VCaP (cell line): ENCODE results near the gene GMDS.

Experiments used
- H3K27ac ChIP-seq: fragments of 450-650 bp; 2 replicates; pipeline ENCODE4 v1.5.1; 2017
- TF ChIP-seq, protein P1 (sequence below): fragments of 450-650 bp; conservative IDR thresholded peaks from 2 replicates; pipeline ENCODE4 v1.5.1; 2017; ENCODE audit warnings: mild to moderate bottlenecking, moderate library complexity

The GMDS gene

DNA sequence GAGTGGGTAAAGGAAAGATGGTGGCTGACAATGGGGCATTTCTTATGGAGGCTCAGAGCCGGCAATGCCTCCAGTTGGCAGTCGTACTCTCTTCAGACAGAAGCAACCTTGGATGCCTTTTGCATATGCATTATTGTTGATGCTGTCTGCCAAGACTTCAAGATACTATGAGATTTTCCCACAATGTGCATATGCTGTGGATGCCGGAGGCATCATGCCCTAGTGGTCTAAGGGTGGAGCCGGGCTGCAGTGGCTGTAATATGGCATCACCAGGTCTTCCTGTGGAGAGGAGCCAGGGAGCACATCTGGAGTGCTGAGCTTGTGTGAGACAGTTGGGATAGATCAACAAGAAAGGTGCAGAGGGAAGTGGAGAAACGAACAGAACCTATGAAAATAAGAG is 530.8 kb downstream of the GMDS start:
- TF ChIP-seq, protein P1, sequence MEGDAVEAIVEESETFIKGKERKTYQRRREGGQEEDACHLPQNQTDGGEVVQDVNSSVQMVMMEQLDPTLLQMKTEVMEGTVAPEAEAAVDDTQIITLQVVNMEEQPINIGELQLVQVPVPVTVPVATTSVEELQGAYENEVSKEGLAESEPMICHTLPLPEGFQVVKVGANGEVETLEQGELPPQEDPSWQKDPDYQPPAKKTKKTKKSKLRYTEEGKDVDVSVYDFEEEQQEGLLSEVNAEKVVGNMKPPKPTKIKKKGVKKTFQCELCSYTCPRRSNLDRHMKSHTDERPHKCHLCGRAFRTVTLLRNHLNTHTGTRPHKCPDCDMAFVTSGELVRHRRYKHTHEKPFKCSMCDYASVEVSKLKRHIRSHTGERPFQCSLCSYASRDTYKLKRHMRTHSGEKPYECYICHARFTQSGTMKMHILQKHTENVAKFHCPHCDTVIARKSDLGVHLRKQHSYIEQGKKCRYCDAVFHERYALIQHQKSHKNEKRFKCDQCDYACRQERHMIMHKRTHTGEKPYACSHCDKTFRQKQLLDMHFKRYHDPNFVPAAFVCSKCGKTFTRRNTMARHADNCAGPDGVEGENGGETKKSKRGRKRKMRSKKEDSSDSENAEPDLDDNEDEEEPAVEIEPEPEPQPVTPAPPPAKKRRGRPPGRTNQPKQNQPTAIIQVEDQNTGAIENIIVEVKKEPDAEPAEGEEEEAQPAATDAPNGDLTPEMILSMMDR: no peak
- no peak overlapping the region for H3K27ac ChIP-seq

DNA sequence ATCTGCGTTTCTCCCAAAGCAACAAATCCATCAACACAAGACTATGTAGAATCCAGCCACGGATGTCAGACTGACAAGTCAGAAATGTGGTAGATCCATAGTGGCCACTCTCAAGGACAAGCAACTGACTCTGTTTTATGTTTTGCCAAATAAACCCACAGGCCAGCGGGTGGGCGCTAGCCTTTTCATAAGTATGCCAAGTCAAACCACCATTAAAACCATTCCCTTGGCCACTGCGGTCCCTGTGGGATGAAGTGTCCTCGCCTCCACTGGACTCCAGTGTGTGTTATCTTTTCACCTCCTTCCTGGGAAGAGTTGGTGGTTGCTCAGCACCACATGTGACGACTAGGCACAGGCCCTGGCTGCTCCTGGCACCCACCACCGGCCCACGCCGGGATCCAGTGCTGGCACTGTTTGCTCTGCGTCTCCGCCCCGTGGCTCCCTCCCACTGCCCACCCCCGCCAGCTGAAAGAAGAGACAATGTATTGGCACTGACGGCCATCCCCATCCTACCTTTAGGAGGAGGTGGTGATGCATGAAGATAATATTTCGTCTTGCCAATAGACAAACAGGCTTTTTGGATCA is 532.3 kb downstream of the GMDS start:
- H3K27ac ChIP-seq: no peak overlapping the region

DNA sequence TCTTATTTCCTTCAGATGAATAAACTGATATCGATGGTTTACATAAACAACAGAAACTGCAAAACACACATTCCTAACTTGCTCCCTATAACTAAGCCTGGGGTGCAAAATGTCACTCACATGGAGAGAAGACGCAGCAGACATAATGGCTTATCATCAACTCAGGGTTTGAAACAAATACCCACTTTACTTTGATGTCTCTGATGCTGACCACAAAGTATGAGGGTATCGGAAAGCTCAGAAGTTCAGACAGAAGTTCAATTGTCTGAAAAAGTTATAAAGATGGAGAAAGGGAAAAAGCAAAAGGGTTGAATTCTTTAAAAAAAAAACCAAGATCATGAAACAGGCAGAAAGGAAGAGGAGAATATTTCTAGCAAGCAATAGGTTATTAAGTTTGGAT is 533.0 kb downstream of the GMDS start:
- TF ChIP-seq, protein P1: no peak
- H3K27ac ChIP-seq: no peak overlapping the region

More for the DNA sequence above, 532.3 kb downstream of the GMDS start:
- TF ChIP-seq, protein P1: no peak

DNA sequence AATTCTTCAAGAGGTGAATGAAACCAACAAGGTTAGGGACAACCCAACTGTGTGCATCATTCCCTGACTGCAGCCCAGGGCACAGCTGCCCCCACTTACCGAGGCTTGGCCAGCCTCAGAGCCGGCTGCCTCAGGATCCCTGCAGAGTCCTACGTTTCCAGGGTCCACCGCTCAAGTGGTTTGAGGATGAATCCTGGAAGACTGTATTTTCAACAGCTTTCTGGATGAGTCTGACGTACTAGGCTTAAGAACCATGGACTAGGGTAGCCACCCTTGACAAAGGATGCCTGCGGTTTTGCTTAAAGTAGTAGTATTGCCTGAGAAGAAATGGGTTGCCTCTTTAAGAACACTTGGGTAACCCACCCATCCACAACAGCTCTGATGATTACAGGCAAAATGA is 534.3 kb downstream of the GMDS start:
- no peak overlapping the region for H3K27ac ChIP-seq
- TF ChIP-seq, protein P1: no peak

DNA sequence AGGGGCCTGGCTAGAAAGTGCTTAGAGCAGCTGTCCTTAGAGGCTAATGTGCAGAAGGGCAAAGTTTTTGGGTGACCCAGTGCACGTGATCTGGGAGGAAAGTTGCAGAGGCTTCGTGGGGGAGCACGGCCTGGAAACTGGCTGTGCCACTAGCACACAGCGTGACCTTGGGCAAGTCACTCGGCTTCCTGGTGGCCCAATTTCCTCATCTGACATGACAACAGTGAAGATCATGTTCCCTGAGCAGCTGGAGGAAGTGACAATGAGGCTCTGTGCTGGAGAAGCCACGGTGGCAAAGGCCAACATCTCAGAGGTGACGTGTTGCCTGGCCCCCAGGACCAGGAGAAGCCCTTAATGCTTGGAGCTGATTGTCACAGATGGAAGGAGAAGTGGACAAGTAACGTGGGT is 536.2 kb downstream of the GMDS start:
- H3K27ac ChIP-seq: no peak overlapping the region
- TF ChIP-seq, protein P1: no peak

DNA sequence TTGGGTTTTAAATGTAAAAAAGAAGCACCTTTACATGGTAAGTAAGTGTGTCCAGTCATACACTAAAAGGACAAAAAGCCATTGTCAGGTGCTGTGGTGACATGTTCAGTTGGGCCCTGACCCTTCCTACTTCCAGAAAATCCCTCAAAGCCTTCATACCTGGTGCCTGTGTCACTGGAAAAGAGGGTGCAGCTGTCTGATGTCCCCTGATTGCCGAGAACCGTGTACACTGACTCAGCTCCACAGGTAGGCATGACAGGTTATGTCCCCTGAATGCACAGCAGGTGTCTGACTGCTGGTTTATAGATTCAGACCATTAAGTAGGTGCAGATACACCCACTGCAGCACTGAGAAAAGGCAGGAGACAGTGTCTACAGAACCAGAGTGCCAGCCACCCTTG is 536.6 kb downstream of the GMDS start:
- TF ChIP-seq, protein P1: no peak
- no peak overlapping the region for H3K27ac ChIP-seq

DNA sequence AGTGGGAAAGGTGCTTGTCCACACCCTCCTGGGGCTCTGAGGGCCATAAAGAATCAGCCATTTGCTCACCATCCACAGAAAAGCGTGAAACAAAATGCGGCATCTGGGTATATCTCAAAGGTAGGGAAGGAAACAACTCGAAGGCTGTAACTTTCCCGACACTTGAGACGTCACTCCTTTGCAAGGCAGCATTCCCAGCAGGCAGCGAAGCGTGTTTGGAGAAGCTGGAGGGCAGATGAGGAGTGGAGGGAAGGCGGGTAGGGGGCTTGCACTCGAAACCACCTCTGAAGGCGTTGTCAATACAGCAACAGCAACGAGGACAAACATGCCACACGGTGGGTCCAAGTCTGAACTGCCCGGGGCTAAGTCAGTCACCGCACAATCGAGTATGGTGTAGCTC is 537.3 kb downstream of the GMDS start:
- TF ChIP-seq, protein P1: no peak
- H3K27ac ChIP-seq: no peak overlapping the region
